T-helper 9 cell (primary cell): ENCODE results near the gene NEK6.

Experiments used
- DNase-seq: peaks from one replicate; pipeline ENCODE4 v3.0.0-alpha.2; 2020

The NEK6 gene

GRCh38 chr9:124327491-124327890 lies 69.7 kb downstream of the NEK6 start:
- DNase-seq: no peak

GRCh38 chr9:124328285-124328684 lies 70.5 kb downstream of the NEK6 start:
- no peak for DNase-seq

- no peak for DNase-seq
Measured at GRCh38 chr9:124329206-124329792, 71.5 kb downstream of the NEK6 start.

- DNase-seq: no peak
Measured at GRCh38 chr9:124330011-124330697, 72.4 kb downstream of the NEK6 start.

GRCh38 chr9:124331580-124331979 lies 73.8 kb downstream of the NEK6 start:
- DNase-seq: no peak

- no peak for DNase-seq
Measured at GRCh38 chr9:124332361-124333202, 74.8 kb downstream of the NEK6 start.

GRCh38 chr9:124333203-124333579 lies 75.4 kb downstream of the NEK6 start:
- DNase-seq: no peak

GRCh38 chr9:124334568-124335319 lies 77.0 kb downstream of the NEK6 start:
- no peak for DNase-seq

- DNase-seq: no peak
Measured at GRCh38 chr9:124335320-124335707, 77.6 kb downstream of the NEK6 start.

GRCh38 chr9:124337562-124337961 lies 79.8 kb downstream of the NEK6 start:
- DNase-seq: no peak

- DNase-seq: no peak
Measured at GRCh38 chr9:124339603-124340146, 81.9 kb downstream of the NEK6 start.

- no peak for DNase-seq
Measured at GRCh38 chr9:124340219-124341069, 82.7 kb downstream of the NEK6 start.

GRCh38 chr9:124341455-124342170 lies 83.9 kb downstream of the NEK6 start:
- DNase-seq: no peak

GRCh38 chr9:124342402-124342775 lies 84.6 kb downstream of the NEK6 start:
- no peak for DNase-seq

GRCh38 chr9:124342776-124343485 lies 85.2 kb downstream of the NEK6 start:
- DNase-seq: no peak

GRCh38 chr9:124343533-124344290 lies 86.0 kb downstream of the NEK6 start:
- DNase-seq: no peak

- no peak for DNase-seq
Measured at GRCh38 chr9:124344291-124345050, 86.7 kb downstream of the NEK6 start.

- DNase-seq: no peak
Measured at GRCh38 chr9:124345063-124345462, 87.3 kb downstream of the NEK6 start.

- DNase-seq: no peak
Measured at GRCh38 chr9:124345751-124346281, 88.1 kb downstream of the NEK6 start.
